Measurements from ENCODE around the gene HERC6. TPM values are rescaled to one million over a fixed set of nuclear protein-coding genes. Genes with fewer than 3 reads are reported as not detected.

Gene HERC6
- total RNA-seq, 1 experiment from 2014 or later: 2.4 TPM

DNA sequence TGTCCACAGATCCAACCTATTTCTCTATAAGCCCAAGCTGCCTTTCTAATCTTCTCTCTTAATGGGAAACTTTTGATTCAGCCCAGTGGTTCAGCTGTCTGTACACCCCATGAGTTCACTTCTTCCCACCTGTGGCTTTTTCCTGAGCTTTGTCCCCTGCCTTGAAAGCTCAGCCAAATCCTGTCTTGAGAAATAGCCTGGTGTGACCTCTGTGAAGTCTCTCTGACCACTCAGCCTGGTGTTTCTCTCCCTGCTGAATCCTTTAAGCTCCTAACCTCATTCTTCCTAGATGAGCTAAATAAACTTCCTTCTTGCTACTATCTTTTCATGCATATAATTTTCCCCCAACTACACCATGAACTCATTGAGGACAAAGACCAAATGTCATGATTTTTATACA lies 63.0 kb downstream of the HERC6 start:
- Mint-ChIP-seq H3K4me3 (ENCODE audit: unreplicated experiment) (no peak overlapping the region), H3K9me3 (ENCODE audit: unreplicated experiment) (no peaks in the 10 kb centered on the region), H3K4me1 (ENCODE audit: insufficient read depth, unreplicated experiment) (peaks cover 6% of the 10 kb centered on the region), H3K27me3 (ENCODE audit: insufficient read depth, unreplicated experiment) (no peaks in the 10 kb centered on the region), H3K27ac (ENCODE audit: low read depth, unreplicated experiment) (no peak overlapping the region), H3K36me3 (ENCODE audit: insufficient read depth, unreplicated experiment) (no peaks in the 10 kb centered on the region)
- intact Hi-C loops (cut with micrococcal nuclease): no loop called here
- CTCF ChIA-PET: interaction anchor here (0.7 to 1.2 kb wide), 3 partner anchors 10 to 63 kb away, joined by 4 to 5 read pairs (median 5); partner anchors contain the start of gene HERC6
- POLR2A ChIA-PET: no interaction called here
- no peak for DNase-seq (ENCODE audit: unreplicated experiment)
- BruUV-seq (replicated peaks): no TSS peak
- TF ChIP-seq, protein P1, sequence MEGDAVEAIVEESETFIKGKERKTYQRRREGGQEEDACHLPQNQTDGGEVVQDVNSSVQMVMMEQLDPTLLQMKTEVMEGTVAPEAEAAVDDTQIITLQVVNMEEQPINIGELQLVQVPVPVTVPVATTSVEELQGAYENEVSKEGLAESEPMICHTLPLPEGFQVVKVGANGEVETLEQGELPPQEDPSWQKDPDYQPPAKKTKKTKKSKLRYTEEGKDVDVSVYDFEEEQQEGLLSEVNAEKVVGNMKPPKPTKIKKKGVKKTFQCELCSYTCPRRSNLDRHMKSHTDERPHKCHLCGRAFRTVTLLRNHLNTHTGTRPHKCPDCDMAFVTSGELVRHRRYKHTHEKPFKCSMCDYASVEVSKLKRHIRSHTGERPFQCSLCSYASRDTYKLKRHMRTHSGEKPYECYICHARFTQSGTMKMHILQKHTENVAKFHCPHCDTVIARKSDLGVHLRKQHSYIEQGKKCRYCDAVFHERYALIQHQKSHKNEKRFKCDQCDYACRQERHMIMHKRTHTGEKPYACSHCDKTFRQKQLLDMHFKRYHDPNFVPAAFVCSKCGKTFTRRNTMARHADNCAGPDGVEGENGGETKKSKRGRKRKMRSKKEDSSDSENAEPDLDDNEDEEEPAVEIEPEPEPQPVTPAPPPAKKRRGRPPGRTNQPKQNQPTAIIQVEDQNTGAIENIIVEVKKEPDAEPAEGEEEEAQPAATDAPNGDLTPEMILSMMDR (IDR thresholded peaks at IDR 0.05; ENCODE audit: unreplicated experiment): no peak

GRCh38 chr4:88442689-88443191 lies 64.1 kb downstream of the HERC6 start:
- no TSS peak for BruUV-seq (replicated peaks)
- DNase-seq (ENCODE audit: unreplicated experiment): peak; percentile 12
- Mint-ChIP-seq H3K27ac (ENCODE audit: low read depth, unreplicated experiment) (no peak overlapping the region), H3K4me3 (ENCODE audit: unreplicated experiment) (no peak overlapping the region), H3K36me3 (ENCODE audit: insufficient read depth, unreplicated experiment) (no peaks in the 10 kb centered on the region), H3K9me3 (ENCODE audit: unreplicated experiment) (no peaks in the 10 kb centered on the region), H3K4me1 (ENCODE audit: insufficient read depth, unreplicated experiment) (peaks cover 6% of the 10 kb centered on the region), H3K27me3 (ENCODE audit: insufficient read depth, unreplicated experiment) (no peaks in the 10 kb centered on the region)
- ChIA-PET POLR2A (no interaction called here), CTCF (no interaction called here)
- TF ChIP-seq, protein P1 (IDR thresholded peaks at IDR 0.05; ENCODE audit: unreplicated experiment): no peak
- intact Hi-C loops (cut with micrococcal nuclease): no loop called here

DNA sequence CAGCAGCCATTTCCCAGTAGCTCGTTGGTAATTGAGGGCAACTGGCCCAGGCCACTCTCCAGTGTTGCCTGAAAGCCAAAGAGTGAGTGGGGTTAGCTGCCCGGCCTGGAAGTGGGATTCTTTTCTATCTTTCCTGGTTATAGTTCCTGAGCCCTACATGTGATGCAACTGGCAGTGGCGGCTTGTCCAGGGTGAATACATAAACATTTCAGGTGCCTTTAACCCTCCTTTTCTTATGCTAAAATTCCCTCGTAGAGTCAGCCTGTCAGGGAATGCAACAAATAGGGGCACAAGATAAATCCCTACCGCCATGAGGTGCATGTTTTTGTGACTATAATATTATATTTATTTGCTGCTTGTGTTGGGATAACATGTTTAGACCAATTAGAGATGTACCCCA lies 64.8 kb downstream of the HERC6 start:
- no TSS peak for BruUV-seq (replicated peaks)
- TF ChIP-seq, protein P1 (IDR thresholded peaks at IDR 0.05; ENCODE audit: unreplicated experiment): no peak

GRCh38 chr4:88445252-88445651 lies 66.6 kb downstream of the HERC6 start:
- intact Hi-C loops (cut with micrococcal nuclease): no loop called here
- Mint-ChIP-seq H3K36me3 (ENCODE audit: insufficient read depth, unreplicated experiment) (no peaks in the 10 kb centered on the region), H3K27me3 (ENCODE audit: insufficient read depth, unreplicated experiment) (no peaks in the 10 kb centered on the region), H3K9me3 (ENCODE audit: unreplicated experiment) (no peaks in the 10 kb centered on the region), H3K4me3 (ENCODE audit: unreplicated experiment) (no peak overlapping the region), H3K27ac (ENCODE audit: low read depth, unreplicated experiment) (no peak overlapping the region), H3K4me1 (ENCODE audit: insufficient read depth, unreplicated experiment) (no peaks in the 10 kb centered on the region)
- DNase-seq (ENCODE audit: unreplicated experiment): no peak
- TF ChIP-seq, protein P1 (IDR thresholded peaks at IDR 0.05; ENCODE audit: unreplicated experiment): no peak
- ChIA-PET CTCF (interaction anchor here (0.6 kb wide), 1 partner anchor 11 kb away, joined by 3 read pairs; the partner anchor contains the start of gene HERC5), POLR2A (interaction anchor here (0.6 kb wide), 1 partner anchor 421 kb away, joined by 3 read pairs; no protein-coding TSS in a partner anchor)
- no TSS peak for BruUV-seq (replicated peaks)

More for the DNA sequence above, 64.8 kb downstream of the HERC6 start:
- Mint-ChIP-seq H3K4me3 (ENCODE audit: unreplicated experiment) (no peak overlapping the region), H3K4me1 (ENCODE audit: insufficient read depth, unreplicated experiment) (peaks cover 6% of the 10 kb centered on the region), H3K27ac (ENCODE audit: low read depth, unreplicated experiment) (no peak overlapping the region), H3K27me3 (ENCODE audit: insufficient read depth, unreplicated experiment) (no peaks in the 10 kb centered on the region), H3K36me3 (ENCODE audit: insufficient read depth, unreplicated experiment) (no peaks in the 10 kb centered on the region), H3K9me3 (ENCODE audit: unreplicated experiment) (no peaks in the 10 kb centered on the region)
- intact Hi-C loops (cut with micrococcal nuclease): no loop called here
- CTCF ChIA-PET: no interaction called here
- POLR2A ChIA-PET: no interaction called here
- DNase-seq (ENCODE audit: unreplicated experiment): no peak

All from MCF 10A (cell line).